RWPE1 (cell line): ENCODE measurements around the gene C19orf38.
A peak's percentile ranks its signal among the peaks of the same experiment; 100 is the strongest.

Experiments used
- CTCF ChIA-PET: fragments of 350-600 bp; sonication (Branson Sonifier 250); formaldehyde crosslinking; extraction: SDS; loops from one replicate; lab custom pipeline; 2021; lab: Yijun Ruan, JAX
- POLR2A ChIA-PET: fragments of 400-600 bp; formaldehyde crosslinking; extraction: SDS; loops from one replicate; lab custom pipeline; 2020; ENCODE audit warnings: antibody characterized with exemption; ENCODE audit not compliant: low non-redundant PET; lab: Yijun Ruan, JAX
- DNase-seq: peaks from one replicate; pipeline ENCODE4 v3.0.0; 2012; ENCODE audit warnings: low spot score
- H3K27ac ChIP-seq: fragments of 450-650 bp; 2 replicates; pipeline ENCODE4 v1.5.1; 2017
- CTCF ChIP-seq: fragments of 450-650 bp; conservative IDR thresholded peaks from 2 replicates; pipeline ENCODE4 v1.5.1; 2017; ENCODE audit warnings: low read depth, mild to moderate bottlenecking

Gene C19orf38

GRCh38 chr19:10881403-10882107 is 33.3 kb downstream of the C19orf38 start:
- peak overlapping the region; percentile 67 for H3K27ac ChIP-seq

GRCh38 chr19:10882108-10882457 is 33.9 kb downstream of the C19orf38 start:
- DNase-seq: no peak
- peak overlapping the region; percentile 3; the same call in 1 of the 2 replicates for H3K27ac ChIP-seq
- ChIA-PET CTCF (no interaction called here), POLR2A (interaction anchor here (0.5 kb wide), 1 partner anchor 191 kb away, joined by 4 read pairs; no protein-coding TSS in a partner anchor)
- no peak for TF ChIP-seq CTCF

More at GRCh38 chr19:10881403-10882107, 33.3 kb downstream of the C19orf38 start:
- CTCF ChIA-PET: no interaction called here
- no peak for TF ChIP-seq CTCF
- POLR2A ChIA-PET: interaction anchor here (0.5 kb wide), 1 partner anchor 192 kb away, joined by 4 read pairs; no protein-coding TSS in a partner anchor
- no peak for DNase-seq

- POLR2A ChIA-PET: no interaction called here
- CTCF ChIA-PET: no interaction called here
- no peak for TF ChIP-seq CTCF
- no peak for DNase-seq
- peak overlapping the region; percentile 41 for H3K27ac ChIP-seq
Observed at GRCh38 chr19:10884274-10884673, 36.1 kb downstream of the C19orf38 start.

- no peak for TF ChIP-seq CTCF
- DNase-seq: no peak
- ChIA-PET CTCF (no interaction called here), POLR2A (no interaction called here)
- peak overlapping the region; percentile 41 for H3K27ac ChIP-seq
Observed at GRCh38 chr19:10885201-10886169, 37.3 kb downstream of the C19orf38 start.

- ChIA-PET POLR2A (no interaction called here), CTCF (interaction anchor here (0.6 kb wide), 1 partner anchor 117 kb away, joined by 3 read pairs; no protein-coding TSS in a partner anchor)
- DNase-seq: no peak
- TF ChIP-seq CTCF: no peak
- H3K27ac ChIP-seq: peak overlapping the region; percentile 50
Observed at GRCh38 chr19:10887616-10888367, 39.6 kb downstream of the C19orf38 start.

- POLR2A ChIA-PET: no interaction called here
- peak overlapping the region; percentile 50 for H3K27ac ChIP-seq
Observed at GRCh38 chr19:10888421-10888866, 40.2 kb downstream of the C19orf38 start.

More at GRCh38 chr19:10888421-10888866, 40.2 kb downstream of the C19orf38 start:
- TF ChIP-seq CTCF: no peak
- DNase-seq: no peak
- CTCF ChIA-PET: interaction anchor here (0.6 to 0.7 kb wide), 2 partner anchors 11 to 118 kb away, joined by 3 read pairs; no protein-coding TSS in a partner anchor
